Gastroesophageal sphincter (tissue), 3 donors: ENCODE measurements around the gene FABP6.

Experiments
- EP300 ChIP-seq: sonication (generic); formaldehyde crosslinking; IDR thresholded peaks from one replicate; pipeline ENCODE4 v1.6.1; 2017; ENCODE audit warnings: antibody characterized with exemption, mild to moderate bottlenecking
- TF ChIP-seq, protein P1 (sequence below), 4 experiments: fragments of 200-600 bp in 2 of 4; fragments of 450-650 bp in 2 of 4; sonication (generic) in 1 of 4; IDR thresholded peaks; one replicate each; pipeline ENCODE4 v1.5.1; 2017 to 2019; ENCODE audit warnings: antibody characterized with exemption in 4 of 4, mild to moderate bottlenecking in 2 of 4, moderate library complexity in 2 of 4

DNA sequence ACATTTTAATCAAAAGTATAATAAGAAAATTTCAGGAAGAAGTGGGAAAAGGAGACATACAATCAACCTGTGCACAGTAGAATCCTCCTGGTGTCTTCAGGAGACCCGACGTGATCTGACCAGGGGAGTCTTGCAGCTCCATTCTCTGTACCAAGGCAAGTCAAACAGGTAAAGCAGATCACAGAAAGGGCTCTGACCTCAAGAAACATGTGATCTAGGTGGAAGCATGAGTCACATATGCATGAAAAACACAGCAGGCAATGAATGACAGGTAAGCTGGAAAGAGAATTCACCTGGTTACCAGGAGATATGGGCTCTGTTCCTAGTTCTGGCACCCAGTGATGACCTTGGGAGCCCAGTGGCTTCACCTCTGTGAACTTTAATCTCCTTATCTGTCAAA is 19.4 kb upstream of the FABP6 start:
- TF ChIP-seq, protein P1, sequence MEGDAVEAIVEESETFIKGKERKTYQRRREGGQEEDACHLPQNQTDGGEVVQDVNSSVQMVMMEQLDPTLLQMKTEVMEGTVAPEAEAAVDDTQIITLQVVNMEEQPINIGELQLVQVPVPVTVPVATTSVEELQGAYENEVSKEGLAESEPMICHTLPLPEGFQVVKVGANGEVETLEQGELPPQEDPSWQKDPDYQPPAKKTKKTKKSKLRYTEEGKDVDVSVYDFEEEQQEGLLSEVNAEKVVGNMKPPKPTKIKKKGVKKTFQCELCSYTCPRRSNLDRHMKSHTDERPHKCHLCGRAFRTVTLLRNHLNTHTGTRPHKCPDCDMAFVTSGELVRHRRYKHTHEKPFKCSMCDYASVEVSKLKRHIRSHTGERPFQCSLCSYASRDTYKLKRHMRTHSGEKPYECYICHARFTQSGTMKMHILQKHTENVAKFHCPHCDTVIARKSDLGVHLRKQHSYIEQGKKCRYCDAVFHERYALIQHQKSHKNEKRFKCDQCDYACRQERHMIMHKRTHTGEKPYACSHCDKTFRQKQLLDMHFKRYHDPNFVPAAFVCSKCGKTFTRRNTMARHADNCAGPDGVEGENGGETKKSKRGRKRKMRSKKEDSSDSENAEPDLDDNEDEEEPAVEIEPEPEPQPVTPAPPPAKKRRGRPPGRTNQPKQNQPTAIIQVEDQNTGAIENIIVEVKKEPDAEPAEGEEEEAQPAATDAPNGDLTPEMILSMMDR (IDR thresholded peaks at IDR 0.05) = no peak
- TF ChIP-seq EP300 = no peak
